ENCODE data around the gene PLXNB2.

PLXNB2 gene

DNA sequence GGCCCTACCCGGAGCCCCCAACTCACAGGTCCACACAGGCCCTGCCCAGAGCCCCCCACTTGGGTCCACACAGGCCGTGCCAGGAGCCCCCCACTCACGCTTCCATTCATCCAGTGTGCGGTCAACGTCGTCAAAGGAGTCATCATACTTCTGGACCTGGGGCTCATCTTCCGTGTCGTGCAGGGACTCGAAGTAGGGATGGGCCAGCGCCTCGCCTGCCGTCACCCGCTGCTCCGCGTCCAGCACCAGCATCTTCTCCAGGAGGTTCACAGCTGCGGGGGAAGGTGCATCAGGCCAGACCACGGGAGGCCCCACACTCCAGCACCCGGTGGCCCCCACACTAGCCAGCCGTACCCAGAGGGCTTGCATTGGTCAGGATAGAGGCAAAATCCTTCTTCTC lies 52.3 kb downstream of the PLXNB2 start:
- H3K4me3 ChIP-seq (ENCODE audit: low read depth, low read length), result no peak overlapping the region
- in situ Hi-C loops (cut with HindIII; ENCODE audit: low pct_ligation_motif_present, low sequenced_read_pairs), result no loop called here

GRCh38 chr22:50253941-50254340 lies 53.5 kb downstream of the PLXNB2 start:
- no peak for DNase-seq
- TF ChIP-seq, protein P1, sequence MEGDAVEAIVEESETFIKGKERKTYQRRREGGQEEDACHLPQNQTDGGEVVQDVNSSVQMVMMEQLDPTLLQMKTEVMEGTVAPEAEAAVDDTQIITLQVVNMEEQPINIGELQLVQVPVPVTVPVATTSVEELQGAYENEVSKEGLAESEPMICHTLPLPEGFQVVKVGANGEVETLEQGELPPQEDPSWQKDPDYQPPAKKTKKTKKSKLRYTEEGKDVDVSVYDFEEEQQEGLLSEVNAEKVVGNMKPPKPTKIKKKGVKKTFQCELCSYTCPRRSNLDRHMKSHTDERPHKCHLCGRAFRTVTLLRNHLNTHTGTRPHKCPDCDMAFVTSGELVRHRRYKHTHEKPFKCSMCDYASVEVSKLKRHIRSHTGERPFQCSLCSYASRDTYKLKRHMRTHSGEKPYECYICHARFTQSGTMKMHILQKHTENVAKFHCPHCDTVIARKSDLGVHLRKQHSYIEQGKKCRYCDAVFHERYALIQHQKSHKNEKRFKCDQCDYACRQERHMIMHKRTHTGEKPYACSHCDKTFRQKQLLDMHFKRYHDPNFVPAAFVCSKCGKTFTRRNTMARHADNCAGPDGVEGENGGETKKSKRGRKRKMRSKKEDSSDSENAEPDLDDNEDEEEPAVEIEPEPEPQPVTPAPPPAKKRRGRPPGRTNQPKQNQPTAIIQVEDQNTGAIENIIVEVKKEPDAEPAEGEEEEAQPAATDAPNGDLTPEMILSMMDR (IDR thresholded peaks at IDR 0.05; ENCODE audit: low read depth, low read length, missing control alignments), result no peak
- in situ Hi-C loops (cut with HindIII; ENCODE audit: low pct_ligation_motif_present, low sequenced_read_pairs), result no loop called here
- H3K27me3 ChIP-seq (replicated peaks), result no peaks in the 10 kb centered on the region
- no peak overlapping the region for H3K4me3 ChIP-seq (ENCODE audit: low read depth, low read length)
- H3K27ac ChIP-seq, result no peak overlapping the region
- H3K36me3 ChIP-seq (replicated peaks), result peaks cover 9% of the 10 kb centered on the region

More for the DNA sequence above, 52.3 kb downstream of the PLXNB2 start:
- TF ChIP-seq, protein P1 (IDR thresholded peaks at IDR 0.05; ENCODE audit: low read depth, low read length, missing control alignments), result no peak
- no peaks in the 10 kb centered on the region for H3K27me3 ChIP-seq (replicated peaks)
- H3K36me3 ChIP-seq (replicated peaks), result peaks cover 9% of the 10 kb centered on the region
- no peak for DNase-seq
- H3K27ac ChIP-seq, result no peak overlapping the region

DNA sequence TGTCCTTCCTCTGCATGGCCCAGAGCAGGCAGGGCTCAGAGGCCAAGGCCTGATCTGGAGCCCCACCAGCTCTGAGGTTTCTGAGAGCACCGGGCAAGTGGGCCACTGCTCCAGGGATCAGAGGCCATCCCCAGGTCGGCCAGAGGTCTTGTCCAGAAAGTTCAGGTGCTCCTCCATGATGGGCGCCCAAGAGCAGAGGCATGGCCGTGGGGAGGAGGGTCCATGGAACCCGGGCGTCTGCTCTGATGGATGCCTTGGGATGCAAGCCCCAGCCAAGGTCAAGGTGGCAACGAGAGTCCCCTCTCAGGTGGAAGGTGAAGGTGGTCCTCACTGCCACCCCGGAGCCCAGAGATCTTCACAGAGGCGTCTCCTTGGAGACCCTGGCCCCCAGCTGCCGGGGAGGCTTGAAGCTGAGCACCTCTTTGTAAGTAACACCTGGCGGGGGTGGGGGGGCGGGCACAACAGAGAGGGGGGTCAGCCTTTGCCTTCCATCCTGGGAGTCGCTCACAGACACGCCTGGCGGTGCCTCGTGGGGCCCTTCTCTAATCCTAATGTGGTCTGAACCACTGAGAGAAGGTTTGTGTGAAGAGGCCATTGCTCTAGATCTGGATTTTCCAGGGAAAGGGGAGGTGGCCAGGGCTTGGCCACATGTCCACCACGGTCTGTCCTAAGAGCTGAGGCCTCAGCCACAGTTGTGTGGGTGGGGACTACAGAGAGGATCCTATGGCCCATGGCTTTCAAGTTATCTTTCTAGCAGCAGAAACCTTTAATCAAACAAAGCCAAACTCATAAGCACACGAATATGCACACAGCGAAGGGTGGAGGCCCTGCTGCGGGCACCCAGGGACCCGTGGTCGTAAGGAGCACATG lies 54.2 kb downstream of the PLXNB2 start:
- in situ Hi-C loops (cut with HindIII; ENCODE audit: low pct_ligation_motif_present, low sequenced_read_pairs), result no loop called here
- Histone ChIP-seq H3K27ac (no peak overlapping the region), H3K27me3 (replicated peaks) (no peaks in the 10 kb centered on the region), H3K36me3 (replicated peaks) (peaks cover 9% of the 10 kb centered on the region), H3K4me3 (ENCODE audit: low read depth, low read length) (no peak overlapping the region)
- DNase-seq, result no peak
- TF ChIP-seq, protein P1 (IDR thresholded peaks at IDR 0.05; ENCODE audit: low read depth, low read length, missing control alignments), result no peak

DNA sequence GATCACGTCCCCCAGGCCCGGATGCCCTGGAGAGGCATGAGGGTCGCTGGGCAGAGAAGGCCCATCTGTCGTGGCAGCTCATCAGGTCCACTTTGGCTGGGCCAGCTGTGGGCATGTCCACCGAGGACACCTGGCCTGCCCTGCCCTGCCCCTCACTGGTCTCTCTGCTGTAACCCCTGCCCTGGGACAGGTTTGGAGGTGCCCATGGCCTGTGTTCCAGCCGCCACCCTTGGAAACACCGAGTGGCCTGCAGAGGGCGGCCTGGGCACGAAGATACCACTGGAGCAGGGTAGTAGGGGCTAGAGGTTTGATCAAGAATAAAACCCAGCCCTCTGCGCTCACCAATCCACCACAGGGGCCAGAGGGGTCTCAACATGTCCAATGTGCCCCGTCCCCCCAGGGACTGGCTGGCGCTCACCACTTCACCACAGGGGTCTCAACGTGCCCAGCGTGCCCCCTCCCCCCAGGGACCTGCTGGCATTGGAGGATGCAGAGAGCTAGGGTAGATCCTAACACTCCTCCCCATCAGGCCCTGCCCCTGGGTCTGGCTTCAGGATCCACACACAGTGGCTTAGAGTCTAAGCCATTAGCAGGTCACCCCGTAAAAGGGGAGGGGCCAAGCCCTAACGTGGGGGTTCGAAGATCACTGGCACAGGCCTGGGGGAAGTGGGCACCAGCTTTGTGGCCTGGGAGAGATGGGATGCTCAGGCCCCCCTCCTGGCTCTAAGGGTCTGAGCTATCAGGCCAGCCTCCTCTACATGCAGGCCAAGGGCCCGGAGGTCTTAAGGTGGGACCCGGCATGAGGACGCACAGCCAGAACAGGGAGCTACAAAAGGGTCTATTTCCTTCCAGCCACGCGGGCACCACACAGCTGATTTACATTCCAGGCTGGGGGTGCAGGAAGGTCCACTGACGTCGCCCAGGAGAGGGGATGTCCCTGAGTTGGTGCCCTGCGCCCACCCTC lies 55.1 kb downstream of the PLXNB2 start:
- H3K36me3 ChIP-seq (replicated peaks), result peaks cover 9% of the 10 kb centered on the region

DNA sequence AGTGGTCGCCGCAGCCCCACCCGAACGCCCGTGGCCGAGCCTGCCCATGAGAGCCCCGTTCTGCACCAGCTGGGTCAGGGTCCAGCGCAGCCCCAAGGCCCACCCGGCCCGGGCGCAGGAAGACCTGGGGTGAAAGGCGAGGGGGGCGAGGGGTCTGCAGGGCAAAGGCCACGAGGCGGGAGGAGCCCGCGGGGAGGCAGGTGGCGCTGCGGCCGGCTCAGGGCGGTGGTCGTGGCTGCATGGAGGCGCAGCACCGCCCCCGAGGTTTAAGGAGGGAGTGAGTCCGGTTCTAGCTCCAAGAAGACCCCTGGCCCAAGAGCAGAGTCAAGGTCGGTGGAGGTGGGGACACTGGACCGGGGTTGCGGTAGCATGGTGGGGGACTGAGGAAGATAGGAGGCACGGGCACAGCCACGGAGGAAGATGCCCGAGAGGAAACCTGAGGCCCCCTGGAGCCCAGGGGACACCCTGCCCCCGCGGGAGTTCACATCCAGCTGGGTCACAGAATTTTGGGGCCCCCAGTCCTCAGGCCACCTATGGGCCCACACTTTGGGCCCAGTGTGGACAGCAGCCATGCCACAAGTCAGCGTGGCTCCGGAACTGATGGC lies 55.9 kb downstream of the PLXNB2 start:
- no peak for DNase-seq
- Histone ChIP-seq H3K27ac (no peak overlapping the region), H3K27me3 (replicated peaks) (no peaks in the 10 kb centered on the region), H3K4me3 (ENCODE audit: low read depth, low read length) (peak overlapping the region; percentile 74), H3K36me3 (replicated peaks) (peaks cover 6% of the 10 kb centered on the region)
- TF ChIP-seq, protein P1 (IDR thresholded peaks at IDR 0.05; ENCODE audit: low read depth, low read length, missing control alignments), result no peak
- in situ Hi-C loops (cut with HindIII; ENCODE audit: low pct_ligation_motif_present, low sequenced_read_pairs), result no loop called here

More for the DNA sequence above, 55.1 kb downstream of the PLXNB2 start:
- in situ Hi-C loops (cut with HindIII; ENCODE audit: low pct_ligation_motif_present, low sequenced_read_pairs), result no loop called here
- DNase-seq, result peak; percentile 55
- Histone ChIP-seq H3K4me3 (ENCODE audit: low read depth, low read length) (no peak overlapping the region), H3K27ac (no peak overlapping the region), H3K27me3 (replicated peaks) (no peaks in the 10 kb centered on the region)
- TF ChIP-seq, protein P1 (IDR thresholded peaks at IDR 0.05; ENCODE audit: low read depth, low read length, missing control alignments), result peak; percentile 86
